Osteocyte (in vitro differentiated cells): ENCODE results near the gene ITPRIPL2. TPM values are rescaled to one million over a fixed set of nuclear protein-coding genes. Genes with fewer than 3 reads are reported as not detected.

Experiments
- DNase-seq: peaks from one replicate; pipeline ENCODE4 v3.0.0; 2021; ENCODE audit warnings: mixed read lengths; ENCODE audit not compliant: unreplicated experiment; ENCODE audit errors: extremely low spot score
- H3K27ac Mint-ChIP-seq: one replicate; pipeline ENCODE4 v1.8.0; 2021; ENCODE audit warnings: mild to moderate bottlenecking, mixed read lengths; ENCODE audit not compliant: unreplicated experiment
- H3K27me3 Mint-ChIP-seq: one replicate; pipeline ENCODE4 v1.8.0; 2021; ENCODE audit warnings: mixed read lengths; ENCODE audit not compliant: unreplicated experiment
- H3K36me3 Mint-ChIP-seq: one replicate; pipeline ENCODE4 v1.8.0; 2021; ENCODE audit warnings: mixed read lengths; ENCODE audit not compliant: unreplicated experiment
- H3K4me1 Mint-ChIP-seq: one replicate; pipeline ENCODE4 v1.8.0; 2021; ENCODE audit warnings: mixed read lengths; ENCODE audit not compliant: unreplicated experiment
- H3K4me3 Mint-ChIP-seq: one replicate; pipeline ENCODE4 v1.8.0; 2021; ENCODE audit warnings: mild to moderate bottlenecking, moderate library complexity, mixed read lengths; ENCODE audit not compliant: unreplicated experiment
- H3K9me3 Mint-ChIP-seq: one replicate; pipeline ENCODE4 v1.8.0; 2021; ENCODE audit warnings: mixed read lengths; ENCODE audit not compliant: unreplicated experiment
- CTCF ChIP-seq: fragments of 200-600 bp; sonication (generic); IDR thresholded peaks from 2 replicates; pipeline ENCODE4 v1.5.0; 2021; ENCODE audit warnings: antibody characterized with exemption, mild to moderate bottlenecking, moderate library complexity
- total RNA-seq: library from RNA; stranded (reverse); gene quantifications from 2 replicates; pipeline ENCODE4 v1.2.1, GENCODE V29; 2021

The ITPRIPL2 gene
- total RNA-seq, 1 donor from 2014 or later, result 56.1 TPM

DNA sequence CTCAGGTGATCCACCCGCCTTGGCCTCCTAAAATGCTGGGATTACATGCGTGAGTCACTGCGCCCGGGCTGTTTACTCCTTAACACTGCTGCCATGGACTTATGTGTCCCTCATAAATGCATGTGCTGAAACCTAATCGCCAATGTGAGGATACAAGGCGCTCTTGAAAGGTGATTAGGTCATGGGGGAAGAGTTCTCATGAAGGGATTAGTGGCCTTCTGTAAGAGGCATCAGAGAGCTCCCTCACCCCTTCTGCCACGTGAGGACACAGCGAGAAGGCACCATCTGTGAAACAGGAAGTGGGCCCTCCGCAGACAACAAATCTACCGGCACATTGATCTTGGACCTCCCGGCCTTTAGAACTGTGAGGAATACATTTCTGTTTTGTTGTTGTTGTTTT lies 19.1 kb downstream of the ITPRIPL2 start:
- no peaks in the 10 kb centered on the region for H3K36me3 Mint-ChIP-seq
- DNase-seq, result no peak
- TF ChIP-seq CTCF, result no peak

DNA sequence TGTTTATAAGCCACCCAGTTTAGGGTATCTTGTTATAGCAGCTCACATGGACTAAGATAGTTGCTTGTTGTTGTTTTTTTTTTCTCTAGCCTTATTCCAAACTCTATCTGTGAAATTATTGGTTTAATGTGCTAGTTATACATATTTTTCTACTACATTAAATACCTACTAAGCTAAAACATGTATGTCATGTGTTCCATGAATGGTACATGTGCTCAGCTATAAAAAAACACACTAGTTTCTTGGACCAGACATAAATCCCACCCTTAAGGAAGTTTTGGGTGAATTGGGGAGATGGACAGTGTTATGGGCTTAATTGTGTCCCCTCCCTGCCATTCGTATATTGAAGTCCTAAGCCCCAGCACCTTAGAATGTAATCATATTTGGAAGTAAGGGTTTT lies 19.8 kb downstream of the ITPRIPL2 start:
- Mint-ChIP-seq H3K9me3 (no peaks in the 10 kb centered on the region), H3K4me1 (peaks cover 59% of the 10 kb centered on the region), H3K4me3 (no peak overlapping the region), H3K36me3 (no peaks in the 10 kb centered on the region), H3K27ac (no peak overlapping the region), H3K27me3 (no peaks in the 10 kb centered on the region)
- TF ChIP-seq CTCF, result no peak
- no peak for DNase-seq

More for the DNA sequence above, 19.1 kb downstream of the ITPRIPL2 start:
- no peak overlapping the region for H3K4me3 Mint-ChIP-seq
- no peaks in the 10 kb centered on the region for H3K9me3 Mint-ChIP-seq
- H3K27ac Mint-ChIP-seq, result peak overlapping the region; percentile 38
- H3K4me1 Mint-ChIP-seq, result peaks cover 53% of the 10 kb centered on the region
- no peaks in the 10 kb centered on the region for H3K27me3 Mint-ChIP-seq

DNA sequence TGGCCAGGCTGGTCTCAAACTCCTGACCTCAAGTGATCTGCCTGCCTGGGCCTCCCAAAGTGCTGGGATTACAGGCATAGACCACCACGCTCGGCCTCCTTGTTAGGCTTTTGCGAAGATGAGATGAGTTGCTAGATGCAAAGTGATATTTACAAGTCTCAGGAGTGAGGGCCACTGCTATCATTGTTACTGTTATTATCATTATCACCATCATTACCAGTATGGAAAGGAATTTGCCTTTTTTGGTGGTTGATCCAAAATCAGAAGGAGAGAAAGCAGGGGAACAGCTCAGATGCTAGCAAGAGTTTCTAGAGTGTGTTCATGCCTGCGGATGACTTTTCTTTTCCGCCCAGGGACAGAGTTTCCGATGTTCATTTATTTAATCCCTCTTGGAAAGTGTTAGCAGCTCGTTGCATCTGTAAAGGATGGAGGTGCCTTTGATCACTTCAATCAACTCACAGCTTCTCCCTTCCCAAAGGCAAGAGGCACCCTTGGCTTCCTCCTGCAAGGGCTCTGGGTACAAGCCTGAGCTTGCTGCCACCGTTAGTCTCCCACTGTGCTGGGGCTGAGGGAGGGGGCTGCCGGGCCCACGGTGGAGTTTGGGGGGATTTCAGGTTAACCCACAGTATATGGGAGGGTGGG lies 21.6 kb downstream of the ITPRIPL2 start:
- TF ChIP-seq CTCF, result no peak
- H3K27ac Mint-ChIP-seq, result peak overlapping the region; percentile 10
- no peaks in the 10 kb centered on the region for H3K9me3 Mint-ChIP-seq
- no peaks in the 10 kb centered on the region for H3K27me3 Mint-ChIP-seq
- no peak overlapping the region for H3K4me3 Mint-ChIP-seq
- no peak for DNase-seq
- H3K36me3 Mint-ChIP-seq, result no peaks in the 10 kb centered on the region
- peaks cover 66% of the 10 kb centered on the region for H3K4me1 Mint-ChIP-seq

- Mint-ChIP-seq H3K27ac (peak overlapping the region; percentile 52), H3K27me3 (no peaks in the 10 kb centered on the region)
- no peak for DNase-seq
Measured at GRCh38 chr16:19135896-19136438, 22.2 kb downstream of the ITPRIPL2 start.

More at GRCh38 chr16:19135896-19136438, 22.2 kb downstream of the ITPRIPL2 start:
- no peaks in the 10 kb centered on the region for H3K9me3 Mint-ChIP-seq
- H3K4me3 Mint-ChIP-seq, result no peak overlapping the region
- no peak for TF ChIP-seq CTCF
- no peaks in the 10 kb centered on the region for H3K36me3 Mint-ChIP-seq
- H3K4me1 Mint-ChIP-seq, result peaks cover 64% of the 10 kb centered on the region
